ENCODE results near the gene KTN1.

DNA sequence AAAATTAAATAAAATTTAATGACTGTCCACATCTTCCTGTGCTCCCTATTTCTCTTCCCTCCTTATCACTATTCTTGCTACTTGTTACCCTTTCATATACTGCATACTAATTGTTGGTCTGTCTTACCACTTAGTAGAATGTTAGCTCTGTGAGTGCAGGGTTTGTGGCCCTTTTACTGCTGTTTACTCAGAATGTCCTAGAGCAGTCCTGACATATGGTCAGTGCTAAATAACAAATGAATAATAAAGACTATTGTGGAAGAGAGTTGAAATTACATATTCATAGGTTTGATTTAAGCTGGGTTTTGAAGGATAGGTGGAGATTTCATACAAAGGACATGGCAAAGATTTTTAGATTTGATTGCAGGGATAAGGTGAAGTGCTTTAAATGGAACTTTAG lies 24.5 kb downstream of the KTN1 start:
- TF ChIP-seq GATA2 (IDR thresholded peaks at IDR 0.05; ENCODE audit: low read depth, low read length) (no peak), GATA3 (IDR thresholded peaks at IDR 0.05; ENCODE audit: low read depth, low read length) (no peak)

Data from SH-SY5Y (cell line).